ENCODE measurements around the gene OVCH1. TPM values are rescaled to one million over a fixed set of nuclear protein-coding genes. Genes with fewer than 3 reads are reported as not detected.

OVCH1 gene
- total and polyA plus RNA-seq, 10 of the 15 experiments (the other 5 are each of a cell fraction or from before 2014, with no cell fraction given): 0.15 TPM; not detected in 9

GRCh38 chr12:29499235-29499634 lies 1.7 kb upstream of the OVCH1 start:
- no peaks in the 10 kb centered on the region for H3K36me3 ChIP-seq (ENCODE audit: control insufficient read depth in 2 of 2, insufficient read depth in 2 of 2, low read length in 1 of 2)
- no peaks in the 10 kb centered on the region for H3K9me3 ChIP-seq (replicated peaks; ENCODE audit: control insufficient read depth, insufficient read depth, low read length)
- intact Hi-C loops (cut with micrococcal nuclease; ENCODE audit: unreplicated experiment): no loop called here
- DNase-seq (ENCODE audit: low read depth, low spot score) (no peak), FAIRE-seq (no peak), ATAC-seq (peak; percentile 59)
- ChIA-PET RAD21 (ENCODE audit: unreplicated experiment) (no interaction called here), POLR2A (no interaction called here), SMC1A (ENCODE audit: uncharacterized antibody, unreplicated experiment) (interaction anchor here (0.7 to 1.2 kb wide), 3 partner anchors 12 to 278 kb away, joined by 3 read pairs; no protein-coding TSS in a partner anchor), CTCF (interaction anchor here (1.0 kb wide), 1 partner anchor 15 kb away, joined by 3 read pairs; no protein-coding TSS in a partner anchor)
- no peak overlapping the region for H3K4me2 ChIP-seq (ENCODE audit: control insufficient read depth, insufficient read depth)
- H4K20me1 ChIP-seq (ENCODE audit: control insufficient read depth, insufficient read depth): no peaks in the 10 kb centered on the region
- TF ChIP-seq TCF3 (IDR thresholded peaks at IDR 0.05; ENCODE audit: borderline replicate concordance, insufficient read depth, low read depth, low read length) (no peak), IKZF1 (conservative IDR thresholded peaks at IDR 0.05) (peak; percentile 39; the same call in 1 of the 2 replicates)
- no peaks in the 10 kb centered on the region for H3K4me1 ChIP-seq (ENCODE audit: control insufficient read depth, insufficient read depth, low read length)
- no peaks in the 10 kb centered on the region for H3K79me2 ChIP-seq (ENCODE audit: control insufficient read depth, insufficient read depth, low read length)
- no TSS peak for BruUV-seq (replicated peaks)
- H3K27ac ChIP-seq (ENCODE audit: control insufficient read depth, insufficient read depth): no peak overlapping the region
- 20% methylated on average over 3 of the region's 3 CpGs for WGBS (ENCODE audit: insufficient coverage, insufficient replicate concordance, low lambda C conversion rate, missing lambda C conversion rate)
- no peaks in the 10 kb centered on the region for H3K27me3 ChIP-seq (replicated peaks in 1 of 2; ENCODE audit: control insufficient read depth in 2 of 2, insufficient read depth in 2 of 2, low read length in 1 of 2)
- in situ Hi-C loops (cut with MboI): no loop called here
- H3K4me3 ChIP-seq: no peak overlapping the region
- no peak overlapping the region for H2AFZ ChIP-seq (ENCODE audit: control insufficient read depth, low read depth, low read length)
- no peak overlapping the region for H3K9ac ChIP-seq (ENCODE audit: control insufficient read depth, insufficient read depth, low read length)

DNA sequence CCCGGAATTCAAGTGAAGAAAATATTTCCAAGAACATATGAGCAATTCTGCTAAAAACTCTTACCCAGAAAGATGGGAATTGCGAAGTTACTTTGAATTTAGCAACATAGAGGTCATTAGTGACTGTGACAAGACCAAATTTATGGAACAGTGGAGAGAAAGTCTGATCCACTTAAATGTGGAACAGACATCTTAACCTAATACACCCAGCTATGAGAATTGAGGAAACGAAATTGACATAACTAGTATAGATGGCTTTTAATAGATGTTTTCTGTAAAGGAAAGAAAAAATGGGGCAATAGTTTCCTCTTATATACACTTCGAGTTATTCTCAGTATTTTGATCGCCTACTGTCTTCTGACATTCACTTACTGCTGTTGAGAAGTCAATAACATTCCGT lies 4.6 kb downstream of the OVCH1 start:
- DNase-seq (ENCODE audit: low read depth, low spot score) (no peak), ATAC-seq (no peak), FAIRE-seq (no peak)
- 16% methylated on average over 6 of the region's 6 CpGs for WGBS (ENCODE audit: insufficient coverage, insufficient replicate concordance, low lambda C conversion rate, missing lambda C conversion rate)
- Histone ChIP-seq H3K9ac (ENCODE audit: control insufficient read depth, insufficient read depth, low read length) (no peak overlapping the region), H3K27ac (ENCODE audit: control insufficient read depth, insufficient read depth) (no peak overlapping the region), H3K4me2 (ENCODE audit: control insufficient read depth, insufficient read depth) (no peak overlapping the region), H4K20me1 (ENCODE audit: control insufficient read depth, insufficient read depth) (no peaks in the 10 kb centered on the region), H3K36me3 (ENCODE audit: control insufficient read depth in 2 of 2, insufficient read depth in 2 of 2, low read length in 1 of 2) (no peaks in the 10 kb centered on the region), H3K4me1 (ENCODE audit: control insufficient read depth, insufficient read depth, low read length) (no peaks in the 10 kb centered on the region), H3K79me2 (ENCODE audit: control insufficient read depth, insufficient read depth, low read length) (no peaks in the 10 kb centered on the region), H3K9me3 (replicated peaks; ENCODE audit: control insufficient read depth, insufficient read depth, low read length) (no peaks in the 10 kb centered on the region), H3K4me3 (no peak overlapping the region), H3K27me3 (replicated peaks in 1 of 2; ENCODE audit: control insufficient read depth in 2 of 2, insufficient read depth in 2 of 2, low read length in 1 of 2) (no peaks in the 10 kb centered on the region), H2AFZ (ENCODE audit: control insufficient read depth, low read depth, low read length) (no peak overlapping the region)
- ChIA-PET CTCF (no interaction called here), RAD21 (ENCODE audit: unreplicated experiment) (no interaction called here), POLR2A (no interaction called here), SMC1A (ENCODE audit: uncharacterized antibody, unreplicated experiment) (interaction anchor here (0.6 kb wide), 2 partner anchors 13 to 20 kb away, joined by 3 read pairs; no protein-coding TSS in a partner anchor)
- in situ Hi-C loops (cut with MboI): no loop called here
- BruUV-seq (replicated peaks): no TSS peak
- TF ChIP-seq ZBTB33 (IDR thresholded peaks at IDR 0.05): no peak
- no peak for TF ChIP-seq MTA2 (IDR thresholded peaks at IDR 0.05; ENCODE audit: low read depth)
- no peak for TF ChIP-seq EZH2 (IDR thresholded peaks at IDR 0.05; ENCODE audit: borderline replicate concordance, control insufficient read depth, low read depth, low read length)
- TF ChIP-seq, protein P1, sequence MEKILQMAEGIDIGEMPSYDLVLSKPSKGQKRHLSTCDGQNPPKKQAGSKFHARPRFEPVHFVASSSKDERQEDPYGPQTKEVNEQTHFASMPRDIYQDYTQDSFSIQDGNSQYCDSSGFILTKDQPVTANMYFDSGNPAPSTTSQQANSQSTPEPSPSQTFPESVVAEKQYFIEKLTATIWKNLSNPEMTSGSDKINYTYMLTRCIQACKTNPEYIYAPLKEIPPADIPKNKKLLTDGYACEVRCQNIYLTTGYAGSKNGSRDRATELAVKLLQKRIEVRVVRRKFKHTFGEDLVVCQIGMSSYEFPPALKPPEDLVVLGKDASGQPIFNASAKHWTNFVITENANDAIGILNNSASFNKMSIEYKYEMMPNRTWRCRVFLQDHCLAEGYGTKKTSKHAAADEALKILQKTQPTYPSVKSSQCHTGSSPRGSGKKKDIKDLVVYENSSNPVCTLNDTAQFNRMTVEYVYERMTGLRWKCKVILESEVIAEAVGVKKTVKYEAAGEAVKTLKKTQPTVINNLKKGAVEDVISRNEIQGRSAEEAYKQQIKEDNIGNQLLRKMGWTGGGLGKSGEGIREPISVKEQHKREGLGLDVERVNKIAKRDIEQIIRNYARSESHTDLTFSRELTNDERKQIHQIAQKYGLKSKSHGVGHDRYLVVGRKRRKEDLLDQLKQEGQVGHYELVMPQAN (conservative IDR thresholded peaks at IDR 0.05): no peak
- no peak for TF ChIP-seq RB1 (IDR thresholded peaks at IDR 0.05; ENCODE audit: borderline replicate concordance)
- TF ChIP-seq CEBPB (IDR thresholded peaks at IDR 0.05; ENCODE audit: borderline replicate concordance in 1 of 2, low read depth in 2 of 2, low read length in 2 of 2): no peak
- TF ChIP-seq RUNX3 (IDR thresholded peaks at IDR 0.05; ENCODE audit: low read length): no peak
- no peak for TF ChIP-seq CHD1 (IDR thresholded peaks at IDR 0.05; ENCODE audit: low read depth, low read length)
- TF ChIP-seq SUPT20H (IDR thresholded peaks at IDR 0.05; ENCODE audit: borderline replicate concordance, control insufficient read depth, low read depth, low read length): no peak
- TF ChIP-seq SP1 (IDR thresholded peaks at IDR 0.05; ENCODE audit: low read depth, low read length): no peak
- intact Hi-C loops (cut with micrococcal nuclease; ENCODE audit: unreplicated experiment): no loop called here

All from GM12878 (cell line).